NCI-H2107 treated with DMSO at 0.1 percent for 48 hours (cell line): ENCODE data around the gene CCDC68.
"Not testable (repeated sequence)": the region's sequence is repeated elsewhere in the genome, so short reads cannot be mapped to it uniquely, and the experiment has no call there.

ENCODE experiments used
- DNase-seq: peaks from one replicate; lab custom pipeline; 2025; ENCODE audit not compliant: unreplicated experiment; lab: John Stamatoyannopoulos, UW

The CCDC68 gene

DNA sequence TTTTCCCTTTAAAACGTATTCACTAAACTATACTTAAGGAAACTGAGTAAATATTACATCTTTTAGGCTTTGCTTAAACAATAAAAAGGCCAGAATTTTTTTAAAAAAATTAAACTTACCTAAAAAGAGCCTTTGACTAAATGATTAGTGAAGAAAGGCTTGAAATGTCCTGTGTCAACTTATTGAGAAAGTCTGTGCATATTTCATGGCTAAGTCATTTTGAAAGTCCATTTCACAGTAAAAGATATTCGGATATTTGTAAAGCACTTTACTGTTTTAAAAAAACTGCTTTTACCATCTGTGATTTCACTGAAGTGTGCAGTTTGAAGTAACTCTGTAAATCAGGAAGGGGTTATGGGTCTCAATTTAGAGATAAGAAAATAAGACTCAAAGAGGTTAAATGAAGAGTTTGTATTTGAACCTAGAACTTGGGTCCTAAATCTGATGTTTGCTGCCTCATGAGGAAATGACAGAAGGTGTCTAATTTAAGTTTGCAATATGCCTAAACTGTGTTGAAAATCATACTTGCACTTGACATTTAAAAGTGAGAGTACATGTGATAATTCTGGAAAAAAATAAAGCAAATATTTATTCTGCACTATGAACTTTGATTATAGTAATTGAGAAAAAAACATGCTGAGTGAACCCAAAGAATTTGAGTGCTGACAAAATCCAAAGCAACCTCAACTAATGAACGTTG is 80.5 kb downstream of the CCDC68 start:
- no peak for DNase-seq

DNA sequence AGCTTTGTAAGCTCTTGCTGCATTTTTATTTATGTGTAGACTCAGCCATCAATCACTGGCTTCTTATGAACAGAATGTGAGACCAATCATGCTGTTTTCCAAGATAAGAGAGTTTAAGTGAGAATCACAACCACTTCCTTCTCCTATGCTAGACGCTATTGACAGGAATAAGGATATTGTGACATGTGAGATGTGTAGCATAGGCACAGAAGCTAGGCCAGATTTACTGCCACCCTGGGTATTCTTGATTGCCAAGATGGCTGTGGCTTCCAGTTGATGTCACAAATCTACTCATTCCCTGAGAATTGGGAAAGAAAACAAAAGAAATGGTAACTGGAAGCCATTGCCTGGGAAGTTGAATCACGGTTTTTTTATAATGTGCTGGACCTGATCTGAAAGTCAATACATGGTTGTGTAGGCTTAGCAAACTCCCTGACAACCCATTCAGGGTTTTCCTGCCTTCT is 81.1 kb downstream of the CCDC68 start:
- DNase-seq, result no peak

DNA sequence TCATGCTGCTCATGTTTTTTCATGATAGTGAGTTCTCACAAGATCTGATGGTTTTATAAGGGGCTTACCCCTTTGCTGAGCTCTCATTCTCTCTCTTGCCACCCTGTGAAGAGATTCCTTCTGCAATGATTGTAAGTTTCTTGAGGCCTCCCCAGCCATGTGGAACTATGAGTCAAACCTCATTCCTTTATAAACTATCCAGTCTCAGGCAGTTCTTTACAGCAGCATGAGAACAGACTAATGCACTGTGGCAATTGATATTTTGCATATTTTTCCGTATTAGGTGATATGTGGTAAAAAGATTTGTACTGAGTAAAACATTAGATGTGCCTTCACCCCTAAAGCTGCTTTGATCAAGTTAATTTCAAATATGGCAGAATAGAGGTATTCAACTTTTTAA is 82.2 kb downstream of the CCDC68 start:
- DNase-seq, result no peak

DNA sequence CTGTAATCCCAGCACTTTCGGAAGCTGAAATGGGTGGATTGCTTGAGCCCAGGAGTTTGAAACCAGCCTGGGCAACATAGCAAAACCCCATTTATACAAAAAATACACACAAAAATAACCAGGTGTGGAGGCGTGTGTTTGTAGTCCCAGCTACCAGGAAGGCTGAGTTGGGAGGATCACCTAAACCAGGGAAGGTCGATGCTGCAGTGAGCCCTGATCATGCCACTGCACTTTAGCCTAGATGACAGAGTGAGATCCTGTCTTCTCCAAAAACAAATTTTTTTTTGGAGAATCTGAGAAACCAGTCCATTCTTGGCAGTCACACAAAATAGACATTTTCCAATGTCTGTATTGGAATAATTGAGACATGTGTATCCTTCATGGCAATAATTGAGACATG is 84.2 kb downstream of the CCDC68 start:
- no peak for DNase-seq

DNA sequence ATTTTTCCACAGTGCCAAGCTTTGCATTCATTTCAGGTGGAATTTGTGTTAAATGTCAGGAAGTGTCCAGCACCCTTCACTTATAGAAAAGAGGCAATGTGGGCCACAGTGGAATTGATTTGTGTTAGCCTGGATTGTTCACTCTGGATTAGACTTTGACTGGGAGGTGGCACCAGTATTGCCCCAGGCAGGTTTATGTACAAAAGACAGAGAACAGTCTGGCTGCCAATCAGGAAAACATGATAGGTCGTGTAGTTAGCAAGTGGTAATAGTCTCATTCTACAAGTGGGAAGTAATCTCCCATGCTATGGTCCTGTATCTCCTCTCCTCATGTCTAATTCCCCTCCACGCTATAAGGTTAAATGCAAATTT is 85.4 kb downstream of the CCDC68 start:
- no peak for DNase-seq

DNA sequence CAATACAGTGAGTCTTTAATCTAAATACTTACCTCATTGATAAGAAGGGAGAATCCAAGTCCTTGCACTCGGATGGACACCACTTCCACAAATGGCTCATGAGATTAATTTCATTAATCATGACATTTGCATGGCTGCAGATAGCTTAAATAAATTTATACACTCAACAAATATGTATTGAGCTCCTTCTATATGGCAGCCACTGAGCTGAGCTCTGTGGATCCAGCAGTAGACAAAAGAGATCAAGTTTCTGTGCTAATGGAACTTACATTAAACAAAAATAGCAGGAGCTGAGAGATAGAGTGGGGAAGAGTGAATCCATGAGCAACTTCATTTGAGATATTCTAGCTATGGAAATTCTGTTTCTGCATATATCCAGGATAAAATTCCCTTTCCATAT is 86.6 kb downstream of the CCDC68 start:
- DNase-seq, result no peak

DNA sequence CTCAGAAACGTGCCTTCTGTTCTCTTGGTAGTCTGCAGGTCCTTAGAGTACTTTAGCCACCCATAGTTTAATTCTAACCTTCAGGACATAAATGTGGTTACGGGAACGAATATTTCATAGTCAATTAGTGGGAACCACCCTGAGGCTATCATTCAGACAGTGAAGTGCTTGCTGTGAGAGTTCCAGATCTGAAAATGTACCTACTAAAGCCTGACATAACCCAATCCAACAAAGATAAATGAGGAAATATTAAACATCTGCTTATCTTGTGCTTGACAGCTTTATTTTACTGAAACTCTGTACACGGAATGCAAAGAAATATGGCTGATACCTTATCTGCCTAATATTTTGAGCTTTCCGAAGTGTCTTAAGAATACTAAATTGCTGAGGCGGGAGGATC is 88.0 kb downstream of the CCDC68 start:
- no peak for DNase-seq

DNA sequence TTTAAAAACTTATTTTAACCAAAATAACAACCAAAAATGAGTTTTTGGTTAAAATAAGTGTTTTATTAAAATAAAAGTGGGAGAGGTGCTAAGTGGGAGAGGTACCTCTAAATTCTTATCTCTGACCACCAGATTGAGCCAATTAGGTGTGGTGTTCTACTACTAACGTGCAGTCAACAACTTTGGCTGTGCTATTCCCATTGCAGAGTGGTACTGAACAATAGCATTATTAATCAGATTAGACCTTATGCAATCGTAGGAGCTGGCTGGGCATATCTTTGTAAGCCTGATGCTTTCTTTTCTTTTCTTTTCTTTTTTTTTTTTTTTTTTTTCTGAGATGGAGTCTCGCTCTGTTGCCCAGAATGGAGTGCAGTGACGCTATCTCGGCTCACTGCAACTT is 92.1 kb downstream of the CCDC68 start:
- DNase-seq, result no peak

DNA sequence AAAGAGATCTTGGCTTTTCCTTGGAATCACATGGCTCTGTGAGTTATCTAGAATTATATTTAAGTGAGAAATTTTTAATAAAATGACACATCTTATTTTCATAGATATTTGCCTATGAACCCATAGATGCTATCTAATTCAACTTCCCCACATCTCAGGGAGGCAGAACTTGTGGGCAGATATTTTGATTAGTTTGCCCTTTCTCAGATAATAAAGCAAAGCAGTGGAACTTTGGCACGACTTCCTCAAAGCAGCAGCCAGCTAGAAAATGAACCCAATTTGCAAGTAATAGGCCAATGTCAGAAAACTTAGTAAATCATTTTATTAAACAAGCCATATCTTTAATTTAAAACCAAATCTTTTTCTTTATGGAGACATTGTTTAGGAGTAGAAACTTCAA is 98.3 kb downstream of the CCDC68 start:
- DNase-seq, result no peak

DNA sequence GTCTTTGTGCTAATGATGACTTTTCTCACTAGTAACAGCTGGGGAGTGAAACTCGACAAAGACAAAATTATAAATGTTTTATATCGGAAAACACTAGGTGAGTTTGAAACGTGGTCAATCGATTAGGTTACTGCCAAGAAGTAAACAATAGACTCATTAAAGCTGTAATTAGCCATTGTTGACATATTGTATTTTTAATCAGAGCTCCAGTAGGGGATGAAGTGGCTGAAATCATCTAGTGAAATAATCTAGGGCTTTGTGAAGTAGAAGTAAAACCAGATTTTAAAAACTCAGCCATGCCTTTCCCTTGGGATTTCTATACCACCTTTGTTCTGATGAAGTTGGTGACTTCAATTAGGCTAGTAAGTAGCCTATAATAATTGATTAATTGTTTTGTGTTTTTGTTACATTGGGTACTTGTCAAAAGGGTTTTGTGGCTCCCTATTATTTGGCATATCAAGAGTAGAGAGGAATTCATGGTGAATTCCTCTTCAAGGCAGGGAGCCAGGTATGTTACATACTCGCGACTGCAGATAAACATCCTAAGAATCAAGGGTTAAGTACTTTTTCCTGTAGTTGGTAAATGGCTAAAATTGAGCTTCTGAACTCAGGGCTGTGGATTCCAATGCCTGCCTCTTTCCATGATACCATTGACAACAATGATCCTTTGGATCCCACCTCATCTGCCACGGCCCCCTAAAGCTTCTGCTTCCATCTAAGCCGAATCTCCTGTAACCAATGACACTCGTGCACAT is 99.4 kb downstream of the CCDC68 start:
- no peak for DNase-seq

DNA sequence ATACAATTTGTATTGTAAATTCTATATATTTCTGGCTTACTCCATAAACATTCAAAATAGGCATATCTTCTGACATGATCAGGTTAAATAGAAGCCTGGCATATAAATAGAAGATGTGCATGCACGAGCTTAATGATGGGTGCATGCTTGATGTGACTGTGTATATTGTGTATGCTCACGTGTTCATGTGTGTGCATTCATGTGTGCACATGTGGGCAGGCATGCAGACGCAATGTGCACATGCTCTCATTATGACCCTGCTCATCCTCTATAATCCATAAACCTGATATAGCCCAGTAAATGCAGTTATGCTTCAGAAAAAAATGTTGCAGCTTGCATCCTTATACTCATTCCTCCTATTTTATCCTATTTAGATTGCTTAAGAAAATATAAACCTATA is 101.8 kb downstream of the CCDC68 start:
- no peak for DNase-seq

DNA sequence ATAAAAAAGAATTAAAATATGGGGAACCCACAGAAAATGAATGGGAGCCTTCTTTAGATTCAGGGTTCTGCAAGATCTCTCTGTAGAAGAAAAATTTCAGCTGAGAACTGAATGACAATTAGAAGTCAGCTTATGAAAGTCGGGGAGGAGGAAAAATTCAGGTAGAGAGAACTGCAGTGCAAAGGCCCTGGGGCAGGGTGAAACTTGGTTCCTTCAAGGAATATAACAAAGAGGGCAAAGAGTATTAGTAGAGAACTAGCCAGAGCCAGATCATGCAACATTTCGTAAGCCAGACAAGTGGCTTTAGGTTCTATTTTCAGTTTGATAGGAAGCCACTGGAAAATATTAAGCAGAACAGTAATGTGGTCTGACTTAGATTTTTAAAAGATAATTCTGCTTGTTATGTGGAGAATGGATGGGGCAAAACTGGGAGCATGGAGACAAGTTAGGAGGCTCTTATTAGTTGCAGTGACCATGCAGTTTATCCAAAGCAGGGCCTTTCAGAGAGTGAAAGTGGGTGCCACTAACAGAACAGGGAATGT is 103.1 kb downstream of the CCDC68 start:
- DNase-seq, result no peak

DNA sequence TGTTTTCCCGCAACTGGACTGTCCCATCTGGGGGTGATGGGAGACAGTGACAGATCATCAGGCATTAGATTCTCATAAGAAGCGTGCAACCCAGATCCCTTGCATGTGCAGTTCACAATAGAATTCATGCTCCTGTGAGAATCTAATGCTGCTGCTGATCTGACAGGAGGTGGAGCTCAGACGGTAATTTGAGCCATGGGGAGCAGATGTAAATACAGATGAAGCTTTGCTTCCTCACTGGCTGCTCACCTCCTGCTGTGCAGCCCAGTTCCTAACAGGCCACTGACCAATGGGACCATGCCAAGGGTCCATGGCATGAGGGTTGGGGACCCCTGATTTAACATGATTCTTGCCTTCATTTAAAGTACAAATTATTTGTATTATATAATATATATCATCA is 104.2 kb downstream of the CCDC68 start:
- DNase-seq, result not testable (repeated sequence)

DNA sequence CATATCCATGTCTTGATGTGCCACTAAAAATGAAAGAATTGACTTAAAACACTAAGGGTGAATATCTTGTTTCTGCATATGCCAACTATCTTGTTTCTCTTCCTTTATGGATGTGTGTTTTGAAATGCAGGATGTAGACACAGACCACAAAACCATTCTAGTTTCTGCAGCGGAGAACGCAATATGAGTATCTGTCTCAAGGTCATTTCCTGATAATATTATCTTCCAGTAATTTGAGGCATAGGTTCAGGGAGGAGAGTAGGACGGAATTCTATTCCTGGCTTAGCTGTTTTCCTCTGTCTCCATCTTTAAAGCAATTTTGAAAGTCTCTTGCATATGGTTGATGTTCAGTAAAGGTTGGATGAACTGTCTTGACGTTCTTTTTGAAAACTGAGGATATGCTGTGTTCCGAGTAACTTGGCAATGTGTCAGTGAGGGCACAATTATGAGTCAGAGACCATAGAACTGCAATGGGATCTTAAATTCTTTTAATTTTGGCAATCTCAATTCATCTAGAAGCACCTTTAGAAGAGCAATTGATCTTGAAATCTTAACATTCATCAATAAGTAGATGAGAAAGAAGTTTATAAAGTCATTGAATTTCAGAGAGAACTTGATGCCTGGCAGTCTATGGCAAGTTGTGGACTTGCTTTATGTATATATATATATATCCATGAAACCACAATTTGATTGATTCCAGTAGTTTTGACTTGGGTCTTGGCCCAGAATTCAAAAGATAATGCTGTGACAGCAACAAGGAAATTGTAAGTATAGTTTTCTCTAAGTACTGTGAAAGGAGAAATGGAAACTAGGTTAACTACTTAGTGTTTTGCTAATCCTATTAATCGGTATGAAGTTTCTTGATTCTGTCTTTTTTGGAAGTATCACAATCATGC is 106.2 kb downstream of the CCDC68 start:
- no peak for DNase-seq
